WTC11 (cell line): ENCODE data around the gene PDK2.

Source experiments
- TF ChIP-seq, protein P1 (sequence below): fragments of 200-600 bp; IDR thresholded peaks from 2 replicates; pipeline ENCODE4 v1.8.0; 2022; ENCODE audit warnings: antibody characterized with exemption
- TF ChIP-seq, protein P2 (sequence below): sonication (generic); formaldehyde crosslinking; conservative IDR thresholded peaks from 2 replicates; pipeline ENCODE4 v1.8.1; 2022; ENCODE audit warnings: mild to moderate bottlenecking, missing genetic modification reagents
- TF ChIP-seq, protein P3 (sequence below): sonication (generic); formaldehyde crosslinking; IDR thresholded peaks from 2 replicates; pipeline ENCODE4 v1.8.0; 2022; ENCODE audit warnings: missing genetic modification reagents
- TF ChIP-seq, protein P4 (sequence below): sonication (generic); formaldehyde crosslinking; IDR thresholded peaks from 2 replicates; pipeline ENCODE4 v1.8.0; 2022; ENCODE audit warnings: mild to moderate bottlenecking, missing genetic modification reagents

DNA sequence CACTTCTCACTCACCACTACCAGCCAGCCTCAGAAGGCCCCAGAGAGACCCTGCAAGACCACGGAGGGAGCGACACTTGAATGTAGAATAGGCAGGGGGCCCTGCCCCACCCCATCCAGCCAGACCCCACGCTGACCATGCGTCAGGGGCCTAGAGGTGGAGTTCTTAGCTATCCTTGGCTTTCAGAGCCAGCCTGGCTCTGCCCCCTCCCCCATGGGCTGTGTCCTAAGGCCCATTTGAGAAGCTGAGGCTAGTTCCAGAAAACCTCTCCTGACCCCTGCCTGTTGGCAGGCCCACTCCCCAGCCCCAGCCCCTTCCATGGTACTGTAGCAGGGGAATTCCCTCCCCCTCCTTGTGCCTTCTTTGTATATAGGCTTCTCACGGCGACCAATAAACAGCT is 5.1 kb upstream of the PDK2 start:
- TF ChIP-seq, protein P1, sequence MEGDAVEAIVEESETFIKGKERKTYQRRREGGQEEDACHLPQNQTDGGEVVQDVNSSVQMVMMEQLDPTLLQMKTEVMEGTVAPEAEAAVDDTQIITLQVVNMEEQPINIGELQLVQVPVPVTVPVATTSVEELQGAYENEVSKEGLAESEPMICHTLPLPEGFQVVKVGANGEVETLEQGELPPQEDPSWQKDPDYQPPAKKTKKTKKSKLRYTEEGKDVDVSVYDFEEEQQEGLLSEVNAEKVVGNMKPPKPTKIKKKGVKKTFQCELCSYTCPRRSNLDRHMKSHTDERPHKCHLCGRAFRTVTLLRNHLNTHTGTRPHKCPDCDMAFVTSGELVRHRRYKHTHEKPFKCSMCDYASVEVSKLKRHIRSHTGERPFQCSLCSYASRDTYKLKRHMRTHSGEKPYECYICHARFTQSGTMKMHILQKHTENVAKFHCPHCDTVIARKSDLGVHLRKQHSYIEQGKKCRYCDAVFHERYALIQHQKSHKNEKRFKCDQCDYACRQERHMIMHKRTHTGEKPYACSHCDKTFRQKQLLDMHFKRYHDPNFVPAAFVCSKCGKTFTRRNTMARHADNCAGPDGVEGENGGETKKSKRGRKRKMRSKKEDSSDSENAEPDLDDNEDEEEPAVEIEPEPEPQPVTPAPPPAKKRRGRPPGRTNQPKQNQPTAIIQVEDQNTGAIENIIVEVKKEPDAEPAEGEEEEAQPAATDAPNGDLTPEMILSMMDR: no peak
- TF ChIP-seq, protein P2, sequence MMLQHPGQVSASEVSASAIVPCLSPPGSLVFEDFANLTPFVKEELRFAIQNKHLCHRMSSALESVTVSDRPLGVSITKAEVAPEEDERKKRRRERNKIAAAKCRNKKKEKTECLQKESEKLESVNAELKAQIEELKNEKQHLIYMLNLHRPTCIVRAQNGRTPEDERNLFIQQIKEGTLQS: no peak
- TF ChIP-seq, protein P3, sequence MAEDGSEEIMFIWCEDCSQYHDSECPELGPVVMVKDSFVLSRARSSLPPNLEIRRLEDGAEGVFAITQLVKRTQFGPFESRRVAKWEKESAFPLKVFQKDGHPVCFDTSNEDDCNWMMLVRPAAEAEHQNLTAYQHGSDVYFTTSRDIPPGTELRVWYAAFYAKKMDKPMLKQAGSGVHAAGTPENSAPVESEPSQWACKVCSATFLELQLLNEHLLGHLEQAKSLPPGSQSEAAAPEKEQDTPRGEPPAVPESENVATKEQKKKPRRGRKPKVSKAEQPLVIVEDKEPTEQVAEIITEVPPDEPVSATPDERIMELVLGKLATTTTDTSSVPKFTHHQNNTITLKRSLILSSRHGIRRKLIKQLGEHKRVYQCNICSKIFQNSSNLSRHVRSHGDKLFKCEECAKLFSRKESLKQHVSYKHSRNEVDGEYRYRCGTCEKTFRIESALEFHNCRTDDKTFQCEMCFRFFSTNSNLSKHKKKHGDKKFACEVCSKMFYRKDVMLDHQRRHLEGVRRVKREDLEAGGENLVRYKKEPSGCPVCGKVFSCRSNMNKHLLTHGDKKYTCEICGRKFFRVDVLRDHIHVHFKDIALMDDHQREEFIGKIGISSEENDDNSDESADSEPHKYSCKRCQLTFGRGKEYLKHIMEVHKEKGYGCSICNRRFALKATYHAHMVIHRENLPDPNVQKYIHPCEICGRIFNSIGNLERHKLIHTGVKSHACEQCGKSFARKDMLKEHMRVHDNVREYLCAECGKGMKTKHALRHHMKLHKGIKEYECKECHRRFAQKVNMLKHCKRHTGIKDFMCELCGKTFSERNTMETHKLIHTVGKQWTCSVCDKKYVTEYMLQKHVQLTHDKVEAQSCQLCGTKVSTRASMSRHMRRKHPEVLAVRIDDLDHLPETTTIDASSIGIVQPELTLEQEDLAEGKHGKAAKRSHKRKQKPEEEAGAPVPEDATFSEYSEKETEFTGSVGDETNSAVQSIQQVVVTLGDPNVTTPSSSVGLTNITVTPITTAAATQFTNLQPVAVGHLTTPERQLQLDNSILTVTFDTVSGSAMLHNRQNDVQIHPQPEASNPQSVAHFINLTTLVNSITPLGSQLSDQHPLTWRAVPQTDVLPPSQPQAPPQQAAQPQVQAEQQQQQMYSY (CRISPR knock-in tag): no peak
- TF ChIP-seq, protein P4, sequence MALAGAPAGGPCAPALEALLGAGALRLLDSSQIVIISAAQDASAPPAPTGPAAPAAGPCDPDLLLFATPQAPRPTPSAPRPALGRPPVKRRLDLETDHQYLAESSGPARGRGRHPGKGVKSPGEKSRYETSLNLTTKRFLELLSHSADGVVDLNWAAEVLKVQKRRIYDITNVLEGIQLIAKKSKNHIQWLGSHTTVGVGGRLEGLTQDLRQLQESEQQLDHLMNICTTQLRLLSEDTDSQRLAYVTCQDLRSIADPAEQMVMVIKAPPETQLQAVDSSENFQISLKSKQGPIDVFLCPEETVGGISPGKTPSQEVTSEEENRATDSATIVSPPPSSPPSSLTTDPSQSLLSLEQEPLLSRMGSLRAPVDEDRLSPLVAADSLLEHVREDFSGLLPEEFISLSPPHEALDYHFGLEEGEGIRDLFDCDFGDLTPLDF: no peak
